NCI-H1436 (cell line): ENCODE data around the gene TBC1D16.

Source experiments
- DNase-seq: peaks from one replicate; lab custom pipeline; 2025; lab: John Stamatoyannopoulos, UW

Gene TBC1D16

GRCh38 chr17:79926605-79927135 is 109.0 kb downstream of the TBC1D16 start:
- DNase-seq = no peak

- no peak for DNase-seq
These were observed 109.5 kb downstream of the TBC1D16 start for GRCh38 chr17:79926142-79926604.

GRCh38 chr17:79925242-79925957 is 110.3 kb downstream of the TBC1D16 start:
- no peak for DNase-seq

DNA sequence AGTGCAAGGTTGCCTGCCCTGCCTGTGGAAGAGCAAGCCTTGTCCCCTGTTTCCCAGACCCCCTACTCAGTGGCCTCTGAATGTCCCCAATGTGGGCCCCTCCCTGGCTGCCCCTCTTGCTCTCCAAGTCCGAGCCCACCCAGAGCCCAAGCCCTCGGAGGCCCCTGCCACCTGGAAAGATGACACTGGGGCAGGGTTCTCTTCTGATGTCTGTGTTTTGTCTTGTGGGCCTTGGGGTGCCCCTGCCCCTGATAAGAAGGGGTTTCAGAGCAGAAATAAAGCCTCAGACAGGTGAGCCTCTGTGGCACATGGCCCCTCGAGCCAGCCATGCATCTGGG is 111.1 kb downstream of the TBC1D16 start:
- DNase-seq = no peak

- no peak for DNase-seq
These were observed 111.6 kb downstream of the TBC1D16 start for GRCh38 chr17:79923974-79924638.

- DNase-seq = no peak
These were observed 112.9 kb downstream of the TBC1D16 start for GRCh38 chr17:79922798-79923197.

GRCh38 chr17:79922116-79922601 is 113.5 kb downstream of the TBC1D16 start:
- no peak for DNase-seq

DNA sequence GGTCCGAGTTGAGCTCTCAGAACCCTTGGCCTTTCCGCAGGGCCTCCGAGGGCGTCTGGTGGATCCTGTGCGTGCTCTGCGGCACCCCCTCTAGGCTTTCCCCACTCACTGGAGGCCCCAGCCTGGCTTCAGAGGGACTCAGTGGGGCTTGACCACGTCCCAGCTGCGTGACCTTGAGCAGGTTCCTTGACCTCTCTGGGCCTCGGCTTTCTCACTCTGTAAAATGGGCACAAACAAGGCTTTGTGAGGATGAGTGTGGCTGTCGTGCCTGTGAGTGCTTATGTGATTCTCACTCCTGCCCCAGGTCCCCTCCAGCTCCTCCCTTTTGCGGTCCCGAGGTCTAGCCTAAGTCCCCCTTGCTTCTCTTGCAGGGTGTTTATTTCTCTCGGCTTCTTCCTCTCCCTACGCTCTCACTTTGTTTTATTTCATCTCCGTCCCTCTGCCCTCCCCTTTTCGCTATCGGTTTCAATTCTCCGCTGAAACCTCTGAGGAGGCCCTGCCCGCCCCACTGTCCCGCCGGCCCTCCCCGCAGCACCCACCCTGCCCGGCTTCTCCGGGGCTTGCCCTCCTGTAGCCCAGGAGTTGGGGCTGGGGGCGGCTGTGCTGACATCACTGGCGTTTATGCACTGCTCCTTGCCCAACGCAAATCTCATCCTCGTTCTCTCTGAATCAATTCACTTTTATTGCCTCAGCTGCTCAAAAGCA is 114.1 kb downstream of the TBC1D16 start:
- no peak for DNase-seq

DNA sequence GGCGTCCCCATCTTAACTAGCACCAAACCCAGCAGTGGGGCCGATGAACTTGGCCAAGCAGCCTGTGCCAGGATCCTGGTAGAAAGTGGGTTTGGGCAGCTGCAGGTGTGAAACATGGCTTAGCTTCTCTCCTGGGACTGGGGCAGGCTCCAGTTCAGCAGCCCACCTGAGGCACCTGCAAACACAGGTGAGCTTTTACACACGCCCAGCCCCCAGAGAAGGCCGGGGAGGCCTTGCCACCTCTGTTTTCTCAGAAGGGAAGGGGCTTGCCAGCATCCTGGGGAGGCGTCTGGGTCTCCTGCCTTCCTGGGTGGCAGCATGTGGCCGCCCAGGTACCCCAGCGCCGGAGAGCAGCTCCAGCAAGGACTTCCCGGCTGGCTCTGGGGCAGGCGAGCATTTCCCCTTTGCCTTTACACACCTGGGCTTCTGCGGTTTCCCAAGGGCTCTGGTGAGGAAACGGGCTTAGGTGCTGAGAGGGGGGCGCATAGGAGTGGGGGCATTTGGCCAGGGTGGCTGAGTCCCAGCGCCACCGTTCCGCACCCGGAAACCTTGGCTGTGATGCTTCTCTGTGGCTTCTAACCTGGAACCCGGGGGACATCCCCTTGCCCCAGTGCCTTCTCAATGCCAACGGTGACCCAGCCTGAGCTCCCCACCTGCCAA is 114.8 kb downstream of the TBC1D16 start:
- DNase-seq = no peak

DNA sequence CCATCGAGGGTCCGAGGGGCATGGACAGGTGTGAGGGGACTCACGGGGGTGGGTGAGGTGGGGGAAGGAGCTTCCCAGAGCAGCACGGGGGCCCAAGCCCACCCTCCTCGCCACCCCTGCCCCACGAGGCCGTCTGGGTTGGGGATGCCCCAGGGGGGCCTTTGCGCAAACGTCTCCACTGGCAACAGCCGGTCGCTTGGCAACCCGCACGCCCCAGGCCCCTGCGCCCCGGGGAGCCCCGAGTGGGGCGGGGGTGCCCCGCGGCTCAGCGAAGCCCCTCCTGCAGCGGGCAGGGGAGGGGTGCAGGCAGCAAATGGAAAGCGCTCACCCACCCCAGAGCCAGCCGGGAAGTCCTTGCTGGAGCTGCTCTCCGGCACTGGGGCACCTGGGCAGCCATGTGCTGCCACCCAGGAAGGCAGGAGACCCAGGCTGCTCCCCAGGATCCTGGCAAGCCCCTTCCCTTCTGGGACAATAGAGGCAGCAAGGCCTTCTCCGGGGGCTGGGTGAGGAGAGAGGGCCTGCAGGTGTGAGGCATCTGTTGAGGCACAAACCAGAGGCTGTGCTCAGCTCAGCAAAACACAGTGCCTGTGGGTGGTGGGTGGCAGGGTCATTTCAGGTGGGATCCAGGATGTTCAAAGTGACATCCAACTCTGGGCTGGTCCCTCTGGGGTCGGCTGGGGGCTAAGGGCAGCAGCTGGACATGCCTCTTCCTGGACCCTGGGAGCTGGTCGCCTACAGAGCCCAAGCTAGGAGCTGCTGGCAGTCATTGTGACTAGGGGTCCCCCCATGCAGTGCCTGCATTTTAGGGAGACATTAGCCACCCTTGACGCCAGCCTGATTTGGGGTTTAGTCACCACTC is 115.6 kb downstream of the TBC1D16 start:
- DNase-seq = no peak

DNA sequence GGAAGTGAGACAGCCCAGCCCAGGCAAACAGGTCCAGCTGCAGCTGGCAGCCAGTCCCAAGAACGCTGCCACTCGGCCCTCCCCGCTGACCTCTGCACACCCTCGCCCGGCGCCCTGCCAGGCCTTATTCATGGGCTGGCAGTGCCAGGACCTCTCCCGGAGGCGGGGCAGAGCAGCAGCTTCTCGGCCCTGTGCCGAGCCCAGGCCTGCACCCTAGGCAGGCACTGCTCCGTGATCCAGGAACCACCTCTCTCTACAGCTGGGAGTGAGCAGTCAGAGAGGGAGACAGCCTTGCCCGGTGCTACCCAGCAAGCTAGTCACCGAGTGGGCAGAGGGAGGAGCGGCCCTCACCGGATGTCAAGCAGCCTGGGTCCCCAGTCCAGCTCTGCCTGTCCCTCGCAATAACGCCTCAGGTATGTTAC is 116.5 kb downstream of the TBC1D16 start:
- DNase-seq = no peak

DNA sequence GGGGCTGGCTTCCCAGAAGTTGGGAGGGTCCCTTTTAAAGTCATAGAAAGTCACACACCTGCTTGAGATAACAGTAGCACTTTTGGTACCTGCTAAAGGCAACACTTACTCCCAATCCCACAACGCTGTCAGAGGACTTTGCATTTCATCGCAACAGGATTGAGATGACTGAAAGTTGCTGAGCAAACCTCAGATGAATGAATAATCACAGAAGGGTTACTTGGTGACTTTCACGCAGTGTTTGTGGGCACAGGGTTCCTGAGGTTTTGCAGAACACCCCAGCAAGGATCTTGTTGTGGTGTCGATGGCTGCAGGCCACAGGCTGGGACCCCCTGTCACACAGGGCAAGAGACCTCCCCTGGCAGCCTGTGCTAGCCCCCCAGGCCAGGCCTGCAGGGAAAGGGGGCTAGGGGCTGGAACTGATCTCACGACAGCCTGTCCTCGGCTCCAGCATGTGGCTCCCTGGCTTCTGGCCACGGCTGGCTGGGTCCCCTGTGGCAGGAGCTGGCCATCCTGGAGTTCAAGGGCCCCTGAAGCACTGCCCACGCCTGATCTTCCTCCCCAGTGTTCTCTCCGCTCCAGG is 117.0 kb downstream of the TBC1D16 start:
- no peak for DNase-seq

DNA sequence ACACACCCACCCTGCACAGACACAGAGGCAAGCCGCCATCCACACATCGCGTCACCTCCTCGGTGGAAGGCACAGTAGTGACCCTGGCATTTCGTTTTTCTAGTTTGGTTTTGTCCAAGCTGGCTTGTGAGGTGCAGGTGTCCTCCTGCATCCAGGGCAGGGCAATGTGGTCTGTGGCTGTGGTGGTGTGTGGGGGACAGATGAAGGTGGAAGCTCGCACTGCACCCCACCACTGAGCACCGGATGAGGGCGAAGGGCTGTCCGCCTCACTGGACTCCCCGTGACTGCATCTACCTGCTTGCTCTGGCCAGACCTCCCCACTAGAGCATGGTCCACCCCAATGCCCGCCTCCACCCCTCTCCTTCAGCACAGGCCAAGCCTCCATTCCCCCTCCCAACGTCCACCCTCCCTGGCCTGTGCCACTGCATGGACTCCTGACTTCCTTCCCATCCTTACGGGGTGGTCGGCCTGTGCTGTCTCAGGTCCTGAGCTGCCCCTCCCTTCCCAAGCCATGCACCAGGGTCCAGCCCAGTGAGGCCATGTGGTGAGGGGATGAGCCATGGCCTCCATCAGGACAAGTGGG is 117.7 kb downstream of the TBC1D16 start:
- no peak for DNase-seq

GRCh38 chr17:79916991-79917901 is 118.4 kb downstream of the TBC1D16 start:
- DNase-seq = no peak

DNA sequence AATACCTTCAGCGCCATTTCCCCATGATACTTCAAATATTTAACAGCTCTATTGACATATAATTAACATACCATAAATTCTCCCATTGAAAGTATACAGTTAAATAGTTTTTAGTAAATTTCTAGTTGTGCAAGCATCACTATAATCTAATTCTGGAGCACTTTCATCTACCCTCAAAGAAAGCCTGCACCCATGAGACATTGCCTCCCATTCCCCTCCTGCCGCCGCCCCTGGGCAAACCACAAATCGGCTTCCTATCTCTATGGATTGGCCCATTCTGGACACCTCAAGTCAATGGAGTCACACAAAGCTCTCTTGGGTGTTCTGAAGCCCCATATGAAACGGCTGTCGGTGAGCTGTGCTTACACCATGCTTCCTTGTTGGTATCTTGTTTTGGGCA is 119.2 kb downstream of the TBC1D16 start:
- DNase-seq = no peak

GRCh38 chr17:79915850-79916430 is 119.7 kb downstream of the TBC1D16 start:
- no peak for DNase-seq

DNA sequence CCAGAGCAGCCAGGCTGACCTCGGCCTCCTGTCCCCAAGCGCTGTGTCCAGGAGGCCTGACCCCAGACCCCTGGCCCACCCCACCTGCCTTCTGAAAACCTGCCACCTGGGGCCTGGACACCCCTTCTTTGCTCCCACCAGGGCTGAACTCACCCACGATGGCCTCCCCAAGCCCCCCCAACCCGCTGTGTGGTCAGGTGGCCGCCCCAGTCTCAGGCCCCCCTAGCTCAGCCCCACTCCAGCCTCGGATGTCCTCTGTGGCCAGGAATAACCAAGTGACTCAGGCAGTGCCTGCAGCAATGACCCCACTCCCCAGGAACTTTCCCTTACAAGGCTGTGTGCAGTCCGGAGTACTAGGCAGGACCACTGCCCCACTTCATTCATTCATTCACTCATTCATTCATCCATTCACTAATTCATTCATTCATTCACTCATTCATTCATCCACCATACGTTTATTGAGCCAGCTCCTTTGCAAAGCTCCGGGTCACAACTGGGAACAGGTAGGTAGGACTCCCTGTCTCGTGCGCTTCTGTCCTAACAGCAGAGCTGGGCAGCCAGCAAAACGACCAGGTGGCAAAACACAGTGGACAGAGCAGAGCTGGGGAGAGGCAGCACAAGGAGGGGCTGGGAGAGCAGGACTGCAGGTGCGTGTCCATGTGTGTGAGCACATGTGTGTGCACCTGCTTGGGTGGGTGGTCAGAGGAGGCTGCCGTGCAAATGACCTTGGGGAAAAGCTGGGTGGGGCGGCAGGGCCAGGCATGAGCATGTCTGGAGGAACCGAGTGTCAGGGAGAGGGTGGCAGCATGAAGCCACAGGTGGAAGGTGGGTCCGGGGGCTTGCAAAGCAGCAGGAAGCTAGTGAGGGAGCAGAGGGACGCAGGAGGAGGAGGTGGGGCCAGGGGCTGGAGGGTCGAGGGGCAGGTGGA is 120.6 kb downstream of the TBC1D16 start:
- no peak for DNase-seq
